Fibroblast of skin of left biceps (primary cell): ENCODE measurements around the gene L1CAM.
A peak's percentile ranks its signal among the peaks of the same experiment; 100 is the strongest.

ENCODE experiments used
- DNase-seq, 2 experiments: peaks; one replicate each; pipeline ENCODE4 v3.0.0-alpha.2; 2013; ENCODE audit warnings: low read depth in 2 of 2

Gene L1CAM

GRCh38 chrX:153885968-153886903 lies at the start of gene L1CAM:
Gene L1CAM, minus strand, starts transcription at chrX:153886173. Its CDS starts 10,337 bp downstream, at chrX:153875836.
- DNase-seq: no peak

- no peak for DNase-seq
These were observed 49.4 kb upstream of the L1CAM start for GRCh38 chrX:153935326-153935851.

- DNase-seq: peak in 1 of 2 experiments; percentile 27
These were observed 48.9 kb upstream of the L1CAM start, which contains the start of gene NAA10 for GRCh38 chrX:153934762-153935325. Gene NAA10, minus strand, starts transcription at chrX:153935037. Its CDS starts 133 bp downstream, at chrX:153934904.

GRCh38 chrX:153934148-153934761 lies 48.3 kb upstream of the L1CAM start:
- no peak for DNase-seq

DNA sequence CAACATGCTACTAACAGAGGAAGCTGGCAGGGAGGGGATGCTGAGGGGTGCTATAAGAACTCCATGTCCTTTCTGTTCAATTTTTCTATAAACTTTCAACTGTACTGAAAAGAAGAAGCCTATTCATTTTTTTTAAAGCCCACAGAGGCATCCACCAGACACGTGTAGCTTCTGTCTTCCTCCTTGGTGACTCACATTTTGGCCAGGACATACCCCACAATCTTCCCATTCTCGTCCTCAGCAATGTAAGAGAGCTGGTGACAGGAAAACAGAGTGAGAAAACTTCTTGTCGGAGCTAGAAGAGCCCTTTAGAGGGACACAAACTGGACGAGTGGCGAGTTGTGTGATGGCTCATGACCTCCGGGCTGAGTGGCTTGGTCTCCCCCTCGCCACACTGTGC lies 47.8 kb upstream of the L1CAM start:
- DNase-seq: no peak

GRCh38 chrX:153932220-153932915 lies 46.4 kb upstream of the L1CAM start:
- DNase-seq: no peak

GRCh38 chrX:153931748-153932147 lies 45.8 kb upstream of the L1CAM start:
- no peak for DNase-seq

GRCh38 chrX:153931151-153931550 lies 45.2 kb upstream of the L1CAM start:
- DNase-seq: no peak

DNA sequence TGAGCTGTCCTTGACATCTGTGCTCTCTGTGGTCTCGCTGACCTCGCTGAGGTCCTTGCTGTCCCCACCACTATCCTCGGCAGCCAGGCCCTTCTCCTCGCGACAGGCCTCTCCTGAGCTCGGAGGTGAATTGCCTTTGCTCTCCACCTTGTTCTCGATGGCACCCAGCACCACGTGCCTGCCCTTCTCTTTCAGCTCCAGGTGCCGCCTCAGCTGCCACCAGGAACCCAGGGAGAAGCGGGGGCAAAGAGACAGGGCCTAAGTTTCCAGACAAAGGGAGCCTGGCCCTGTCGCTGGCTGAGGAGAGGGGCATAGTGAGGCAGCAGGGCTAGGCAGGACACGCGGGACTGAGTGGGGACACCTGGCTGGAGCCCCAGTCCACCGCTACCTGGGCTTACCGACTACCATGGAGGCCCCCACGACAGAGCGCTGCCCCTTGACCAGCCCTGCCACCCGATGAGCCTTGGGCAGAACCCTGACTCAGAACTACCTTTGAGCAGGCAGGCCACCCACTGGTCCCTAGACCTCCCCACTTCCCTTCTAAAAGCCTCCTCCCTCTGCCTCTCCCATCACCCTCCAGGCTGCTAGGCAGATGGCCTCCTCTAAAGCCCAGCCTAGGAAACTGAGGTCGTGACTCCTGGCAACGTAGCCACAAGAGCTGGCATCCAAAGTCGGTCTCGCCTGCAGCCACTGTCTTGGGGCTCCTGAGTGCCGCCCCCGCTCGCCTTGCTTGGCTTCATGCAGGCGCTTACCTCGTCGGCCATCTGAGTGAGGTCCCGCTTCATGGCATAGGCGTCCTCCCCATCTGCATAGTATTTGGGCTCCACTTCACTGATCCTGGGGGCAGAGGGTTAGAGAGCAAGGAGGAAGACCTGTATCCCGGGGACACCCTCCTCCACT lies 44.3 kb upstream of the L1CAM start:
- DNase-seq: no peak

DNA sequence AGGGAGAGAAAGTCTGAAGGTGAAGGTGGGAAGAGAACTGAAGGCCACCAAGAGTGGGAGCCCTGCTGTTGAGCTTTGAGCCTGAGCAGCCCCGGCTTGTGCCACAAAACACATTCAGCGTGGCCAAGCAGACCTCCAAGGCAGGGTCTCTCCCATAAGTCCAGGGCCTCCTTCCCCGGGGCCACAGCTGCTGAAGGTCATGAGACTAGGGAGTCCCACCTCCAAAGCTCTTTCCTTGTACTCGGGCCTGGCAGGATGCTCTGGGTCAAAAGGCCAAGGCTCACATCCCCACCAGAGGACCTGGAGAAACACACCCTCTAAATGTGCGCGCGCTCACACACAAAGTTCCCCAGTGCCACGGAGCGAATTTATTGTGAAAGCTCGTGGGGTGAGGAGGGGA lies 43.6 kb upstream of the L1CAM start:
- DNase-seq: no peak

- DNase-seq: no peak
These were observed 42.9 kb upstream of the L1CAM start for GRCh38 chrX:153928846-153929245.

DNA sequence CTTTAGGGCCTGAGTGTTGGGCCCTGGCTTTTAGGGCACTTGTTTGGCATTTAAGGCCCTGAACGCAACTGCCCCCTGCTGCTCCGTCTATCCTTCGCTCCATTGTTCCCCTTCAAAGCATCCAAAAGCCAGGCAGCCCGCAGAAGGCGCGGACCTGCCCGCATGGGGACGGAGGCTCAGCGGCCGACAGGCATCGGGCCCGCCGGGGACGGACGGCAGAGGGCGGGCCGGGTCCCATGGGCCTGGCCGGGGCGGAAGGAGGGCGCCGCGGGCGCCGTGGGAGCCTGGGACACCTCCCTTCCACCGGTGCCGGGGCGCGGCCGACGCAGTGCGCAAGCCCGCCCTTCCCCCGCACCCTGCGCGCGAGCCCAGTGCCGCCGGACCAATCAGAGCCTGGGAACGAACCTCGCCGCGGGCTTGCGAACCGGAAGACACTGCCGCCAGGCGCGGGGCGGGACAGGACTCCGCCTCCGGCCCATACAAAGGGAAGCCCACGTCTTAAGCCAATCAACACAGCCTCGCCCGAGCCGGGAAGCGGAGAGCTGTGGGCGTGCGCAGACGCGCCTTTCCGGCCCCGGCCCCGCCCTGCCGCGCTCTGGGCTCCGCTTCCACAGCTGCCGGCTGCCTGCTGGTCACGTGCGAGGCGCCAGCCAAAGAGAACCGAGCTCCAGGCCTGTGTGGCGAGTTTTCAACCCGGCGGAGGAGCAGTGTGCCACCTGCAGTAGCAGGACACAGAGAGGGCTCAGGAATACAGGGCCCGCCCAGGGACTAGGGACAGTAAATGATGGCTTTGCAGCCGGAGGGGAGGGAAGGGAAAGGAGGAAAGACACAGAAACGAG lies 42.2 kb upstream of the L1CAM start:
- peak; percentile 92 for DNase-seq

GRCh38 chrX:153927672-153927921 lies 41.6 kb upstream of the L1CAM start:
- no peak for DNase-seq

- no peak for DNase-seq
These were observed 41.1 kb upstream of the L1CAM start for GRCh38 chrX:153926858-153927671.

DNA sequence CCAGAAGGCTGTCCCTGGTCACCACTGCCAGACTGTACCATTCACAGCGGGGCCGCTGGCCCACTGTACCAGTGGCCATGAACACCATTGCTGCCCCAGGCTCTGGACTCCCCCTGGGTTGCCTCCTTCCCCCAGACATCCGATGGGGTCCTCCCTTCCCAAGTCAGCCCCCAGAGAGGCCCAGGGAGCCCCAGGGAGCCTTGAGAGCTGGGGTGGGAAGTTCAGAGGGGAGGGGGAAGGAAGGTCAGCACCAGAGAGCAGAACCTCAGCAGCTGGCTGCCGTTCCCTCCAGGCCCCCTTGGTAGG lies 40.5 kb upstream of the L1CAM start:
- DNase-seq: no peak

DNA sequence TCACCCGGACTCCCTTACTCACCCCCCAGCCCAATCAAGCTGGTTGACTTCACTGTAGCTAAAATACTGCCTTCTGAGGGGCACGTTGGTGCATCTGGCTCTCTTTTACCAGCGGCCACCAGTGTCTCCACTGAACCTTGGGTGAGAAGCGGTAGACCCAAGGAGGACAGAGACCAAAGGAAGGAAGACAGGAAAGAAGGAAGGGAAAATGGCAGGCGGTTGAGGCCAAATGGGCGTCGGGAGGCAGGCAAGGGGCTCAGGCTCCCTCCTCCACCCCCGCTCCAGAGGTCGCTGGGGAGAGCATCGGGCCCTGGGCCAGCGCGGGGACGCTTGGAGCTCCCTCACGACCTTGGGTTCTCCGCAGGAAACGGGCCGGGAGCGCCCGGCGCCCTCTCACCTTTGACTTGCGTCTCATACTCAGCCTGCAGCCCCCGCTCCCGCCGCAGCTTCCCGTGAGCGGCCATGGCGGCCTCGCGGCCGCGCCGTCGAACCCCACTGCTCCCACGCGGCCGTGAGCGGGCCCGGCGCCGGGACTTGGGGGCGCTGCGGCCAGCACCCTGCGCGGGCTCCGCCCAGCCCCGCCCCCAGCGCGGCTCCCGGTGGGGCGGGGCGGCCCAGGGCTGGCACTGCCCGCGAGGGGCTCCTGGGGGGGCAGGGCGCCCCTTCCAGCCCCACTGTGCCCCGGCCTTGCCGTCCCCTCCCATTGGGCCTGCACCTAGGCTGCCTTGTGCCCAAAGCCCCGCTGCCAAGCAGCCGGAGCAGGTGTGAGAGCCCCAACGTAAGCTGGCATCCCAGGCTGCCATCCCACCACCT lies 40.0 kb upstream of the L1CAM start, which contains the start of gene ARHGAP4:
Gene ARHGAP4, minus strand, starts transcription at position 526 of the 813 bp plus-strand sequence. Its CDS starts 62 bp downstream, at position 464.
- no peak for DNase-seq

DNA sequence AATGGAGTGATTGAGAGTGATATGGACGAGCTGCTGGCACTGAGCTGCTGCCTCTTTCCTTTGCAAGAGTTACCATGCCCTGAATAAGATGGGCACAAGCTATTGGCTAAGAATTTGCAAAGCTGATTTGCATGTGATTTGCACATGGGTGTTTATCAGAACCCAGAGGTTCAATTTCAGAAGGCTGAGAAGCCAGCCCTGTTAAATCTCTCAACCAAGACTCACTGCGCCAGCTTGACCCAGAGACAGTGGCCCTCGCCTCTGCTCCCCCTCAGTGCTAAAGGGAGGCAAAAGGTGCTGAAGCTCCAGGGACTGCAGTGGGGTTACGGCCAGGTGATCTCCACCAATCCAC lies 39.4 kb upstream of the L1CAM start:
- DNase-seq: no peak

- no peak for DNase-seq
These were observed 38.3 kb upstream of the L1CAM start for GRCh38 chrX:153924149-153924861.
